GM18873 (cell line): ENCODE measurements around the gene ROBO1.

Source experiments
- ATAC-seq: cut with Tn5 transposase; IDR thresholded peaks from one replicate; pipeline ENCODE4 v1.9.1; 2021; ENCODE audit warnings: mild to moderate bottlenecking, moderate library complexity, moderate number of reproducible peaks; ENCODE audit not compliant: unreplicated experiment, low FRiP score

The ROBO1 gene

GRCh38 chr3:79672731-79673130 lies 95.1 kb downstream of the ROBO1 start:
- no peak for ATAC-seq

- ATAC-seq: no peak
These were observed 95.7 kb downstream of the ROBO1 start for GRCh38 chr3:79672075-79672474.

GRCh38 chr3:79670178-79670577 lies 97.6 kb downstream of the ROBO1 start:
- ATAC-seq: no peak

GRCh38 chr3:79664455-79664854 lies 103.3 kb downstream of the ROBO1 start:
- ATAC-seq: no peak

- no peak for ATAC-seq
These were observed 105.9 kb downstream of the ROBO1 start for GRCh38 chr3:79661896-79662295.

- no peak for ATAC-seq
These were observed 110.7 kb downstream of the ROBO1 start for GRCh38 chr3:79657076-79657475.

- ATAC-seq: no peak
These were observed 113.8 kb downstream of the ROBO1 start for GRCh38 chr3:79654019-79654418.

GRCh38 chr3:79653266-79653830 lies 114.5 kb downstream of the ROBO1 start:
- no peak for ATAC-seq

- ATAC-seq: no peak
These were observed 116.2 kb downstream of the ROBO1 start for GRCh38 chr3:79651536-79652065.

GRCh38 chr3:79639855-79640254 lies 127.9 kb downstream of the ROBO1 start:
- ATAC-seq: no peak

GRCh38 chr3:79636372-79636771 lies 131.4 kb downstream of the ROBO1 start:
- ATAC-seq: no peak

GRCh38 chr3:79632842-79633241 lies 135.0 kb downstream of the ROBO1 start:
- no peak for ATAC-seq

- no peak for ATAC-seq
These were observed 148.9 kb downstream of the ROBO1 start for GRCh38 chr3:79618883-79619282.

- no peak for ATAC-seq
These were observed 161.4 kb downstream of the ROBO1 start for GRCh38 chr3:79606414-79606813.

GRCh38 chr3:79604681-79605080 lies 163.1 kb downstream of the ROBO1 start:
- ATAC-seq: no peak

- no peak for ATAC-seq
These were observed 165.4 kb downstream of the ROBO1 start for GRCh38 chr3:79602385-79602784.

GRCh38 chr3:79598594-79598993 lies 169.2 kb downstream of the ROBO1 start:
- no peak for ATAC-seq

GRCh38 chr3:79597709-79598108 lies 170.1 kb downstream of the ROBO1 start:
- no peak for ATAC-seq

GRCh38 chr3:79587150-79587549 lies 180.6 kb downstream of the ROBO1 start:
- ATAC-seq: no peak

GRCh38 chr3:79586232-79586631 lies 181.6 kb downstream of the ROBO1 start:
- no peak for ATAC-seq

- no peak for ATAC-seq
These were observed 194.9 kb downstream of the ROBO1 start for GRCh38 chr3:79572930-79573329.

GRCh38 chr3:79568938-79569337 lies 198.9 kb downstream of the ROBO1 start:
- no peak for ATAC-seq

GRCh38 chr3:79564192-79564591 lies 203.6 kb downstream of the ROBO1 start:
- ATAC-seq: no peak
